ENCODE data around the gene ANKS1B.

Gene ANKS1B

DNA sequence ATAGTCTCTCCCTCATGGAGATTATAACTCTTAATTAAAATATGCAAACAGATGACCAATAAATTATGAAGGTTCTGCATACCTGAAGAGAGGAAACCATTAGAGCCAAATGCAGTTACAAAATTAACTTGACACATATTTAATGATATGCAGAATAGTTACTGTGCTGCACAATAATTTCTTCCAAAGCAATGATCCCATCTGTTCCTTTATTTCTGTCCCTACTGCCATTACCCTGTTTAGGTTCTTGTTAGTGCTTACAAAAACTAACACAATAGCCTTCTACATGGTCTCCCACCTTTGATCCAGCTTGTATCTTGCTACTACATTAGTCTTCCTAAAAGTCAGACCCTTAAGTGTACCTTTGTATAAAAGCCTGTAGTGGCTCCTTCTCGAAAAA is 928.5 kb downstream of the ANKS1B start:
- no peak for DNase-seq (ENCODE audit: low read depth)
- TF ChIP-seq, protein P1, sequence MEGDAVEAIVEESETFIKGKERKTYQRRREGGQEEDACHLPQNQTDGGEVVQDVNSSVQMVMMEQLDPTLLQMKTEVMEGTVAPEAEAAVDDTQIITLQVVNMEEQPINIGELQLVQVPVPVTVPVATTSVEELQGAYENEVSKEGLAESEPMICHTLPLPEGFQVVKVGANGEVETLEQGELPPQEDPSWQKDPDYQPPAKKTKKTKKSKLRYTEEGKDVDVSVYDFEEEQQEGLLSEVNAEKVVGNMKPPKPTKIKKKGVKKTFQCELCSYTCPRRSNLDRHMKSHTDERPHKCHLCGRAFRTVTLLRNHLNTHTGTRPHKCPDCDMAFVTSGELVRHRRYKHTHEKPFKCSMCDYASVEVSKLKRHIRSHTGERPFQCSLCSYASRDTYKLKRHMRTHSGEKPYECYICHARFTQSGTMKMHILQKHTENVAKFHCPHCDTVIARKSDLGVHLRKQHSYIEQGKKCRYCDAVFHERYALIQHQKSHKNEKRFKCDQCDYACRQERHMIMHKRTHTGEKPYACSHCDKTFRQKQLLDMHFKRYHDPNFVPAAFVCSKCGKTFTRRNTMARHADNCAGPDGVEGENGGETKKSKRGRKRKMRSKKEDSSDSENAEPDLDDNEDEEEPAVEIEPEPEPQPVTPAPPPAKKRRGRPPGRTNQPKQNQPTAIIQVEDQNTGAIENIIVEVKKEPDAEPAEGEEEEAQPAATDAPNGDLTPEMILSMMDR (IDR thresholded peaks at IDR 0.05; ENCODE audit: insufficient read depth, low read depth, low read length, missing control alignments), result no peak
- H3K4me3 ChIP-seq (ENCODE audit: low read depth, low read length), result no peak overlapping the region

DNA sequence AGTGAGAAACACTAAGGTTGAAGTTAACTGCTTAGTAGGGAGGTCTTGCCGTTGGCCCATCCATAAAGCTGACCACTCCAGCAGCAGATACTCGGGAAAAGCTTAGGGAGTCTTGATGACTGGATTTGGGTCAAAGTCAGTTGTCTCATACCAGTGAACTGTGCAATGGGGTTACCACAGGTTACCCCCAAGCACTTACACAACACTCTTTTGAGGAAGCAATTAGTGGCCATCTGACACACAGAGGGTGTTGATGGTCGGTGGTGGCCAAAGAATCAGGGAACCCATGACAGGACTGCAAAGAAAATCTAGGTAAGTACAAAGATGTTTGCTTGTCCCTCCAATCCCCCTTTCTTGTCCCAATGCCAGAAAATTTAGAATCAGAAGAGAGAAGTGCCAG is 929.4 kb downstream of the ANKS1B start:
- TF ChIP-seq, protein P1 (IDR thresholded peaks at IDR 0.05; ENCODE audit: insufficient read depth, low read depth, low read length, missing control alignments), result no peak
- no peak overlapping the region for H3K4me3 ChIP-seq (ENCODE audit: low read depth, low read length)
- no peak for DNase-seq (ENCODE audit: low read depth)

DNA sequence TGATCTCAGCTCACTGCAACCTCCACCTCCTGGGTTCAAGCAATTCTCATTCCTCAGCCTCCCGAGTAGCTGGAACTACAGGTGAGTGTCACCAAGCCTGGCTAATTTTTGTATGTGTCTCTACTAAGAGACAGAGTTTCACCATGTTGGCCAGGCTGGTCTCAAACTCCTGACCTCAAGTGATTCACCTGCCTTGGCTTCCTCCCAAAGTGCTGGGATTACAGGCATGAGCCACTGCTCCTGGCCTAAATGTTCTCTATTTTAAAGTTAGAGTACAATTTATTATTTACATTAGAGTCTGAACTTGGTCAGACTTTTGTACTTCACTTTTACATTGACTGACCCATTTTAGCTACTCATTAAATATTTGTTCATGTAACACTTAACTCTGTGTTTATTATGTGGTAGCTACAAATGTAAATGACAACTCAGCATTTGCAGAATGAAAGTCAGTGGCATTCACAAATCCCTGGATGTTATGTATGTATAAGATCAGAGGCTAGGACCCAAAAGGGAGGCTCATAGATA is 930.1 kb downstream of the ANKS1B start:
- DNase-seq (ENCODE audit: low read depth), result no peak
- TF ChIP-seq, protein P1 (IDR thresholded peaks at IDR 0.05; ENCODE audit: insufficient read depth, low read depth, low read length, missing control alignments), result no peak
- H3K4me3 ChIP-seq (ENCODE audit: low read depth, low read length), result no peak overlapping the region

DNA sequence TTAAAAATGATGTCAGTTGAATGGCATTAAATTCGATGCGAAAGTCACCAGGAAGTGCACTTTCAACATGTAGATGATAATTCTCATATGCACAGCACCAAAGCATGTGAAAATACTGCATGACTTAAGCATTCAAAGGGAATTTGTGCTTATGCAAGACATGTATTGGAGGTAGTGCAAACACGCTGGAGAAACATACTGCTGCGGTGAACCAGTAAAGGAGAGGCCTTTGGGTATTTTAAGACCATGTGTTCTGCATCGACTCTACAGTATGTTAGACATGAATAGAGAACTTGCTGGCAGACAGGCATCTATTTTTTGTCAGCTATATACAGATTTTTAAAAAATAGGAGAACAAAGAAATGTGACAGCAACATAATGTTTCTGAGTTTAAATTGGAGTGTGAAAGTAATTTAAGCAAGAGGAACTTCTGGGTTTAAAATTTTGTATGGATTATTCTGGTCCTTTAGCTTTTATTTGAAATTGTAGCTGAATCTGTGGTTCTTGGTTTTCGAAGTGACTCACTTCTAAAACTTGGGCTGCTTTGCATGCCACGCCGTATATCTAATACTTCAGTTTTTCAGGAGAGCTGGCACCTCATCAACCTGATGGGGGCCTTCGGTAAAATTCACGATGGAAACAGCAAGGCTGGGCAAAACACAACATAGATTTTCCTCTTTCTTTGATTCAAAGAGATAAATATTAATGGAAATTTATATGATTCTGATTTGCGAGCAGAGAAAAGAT is 930.9 kb downstream of the ANKS1B start:
- no peak overlapping the region for H3K4me3 ChIP-seq (ENCODE audit: low read depth, low read length)
- TF ChIP-seq, protein P1 (IDR thresholded peaks at IDR 0.05; ENCODE audit: insufficient read depth, low read depth, low read length, missing control alignments), result no peak
- DNase-seq (ENCODE audit: low read depth), result no peak

DNA sequence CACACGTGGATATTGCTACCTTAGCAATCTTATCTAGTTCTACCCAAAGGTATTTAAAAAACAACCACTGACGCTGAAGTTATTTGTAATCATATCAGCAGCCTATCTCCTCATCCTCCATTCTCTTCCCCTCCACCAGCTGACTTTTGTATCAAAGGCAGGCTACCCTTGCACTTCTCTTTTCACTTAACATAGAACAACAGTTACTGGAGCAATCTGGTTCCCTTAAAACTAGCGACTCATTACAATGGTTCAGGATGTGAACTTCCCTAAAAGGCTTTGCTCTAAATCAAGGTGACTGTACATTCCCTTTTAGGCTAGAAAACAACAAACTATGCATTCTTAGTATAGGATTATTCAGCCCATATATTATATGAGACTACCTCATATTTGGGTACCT is 935.0 kb downstream of the ANKS1B start:
- no peak overlapping the region for H3K4me3 ChIP-seq (ENCODE audit: low read depth, low read length)
- no peak for DNase-seq (ENCODE audit: low read depth)
- TF ChIP-seq, protein P1 (IDR thresholded peaks at IDR 0.05; ENCODE audit: insufficient read depth, low read depth, low read length, missing control alignments), result no peak

DNA sequence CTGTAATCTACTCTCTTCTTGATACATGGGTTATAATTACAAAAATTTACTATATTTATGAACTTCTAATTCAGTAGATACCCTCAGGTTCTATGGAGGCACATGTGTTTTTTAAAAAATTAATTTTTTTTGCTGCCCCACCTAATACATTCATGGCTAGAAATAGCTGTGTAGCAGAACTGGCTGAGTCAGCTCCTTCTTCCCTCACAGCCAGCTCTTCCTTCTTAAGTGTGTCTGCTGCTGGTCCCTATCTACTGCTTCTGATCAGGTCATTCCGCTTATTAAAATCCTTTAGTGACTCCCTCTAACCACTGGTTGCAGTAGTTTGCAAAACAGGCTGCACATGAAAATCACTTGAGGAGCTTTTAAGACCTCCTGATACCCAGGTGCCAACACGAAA is 939.6 kb downstream of the ANKS1B start:
- DNase-seq (ENCODE audit: low read depth), result no peak
- no peak overlapping the region for H3K4me3 ChIP-seq (ENCODE audit: low read depth, low read length)
- TF ChIP-seq, protein P1 (IDR thresholded peaks at IDR 0.05; ENCODE audit: insufficient read depth, low read depth, low read length, missing control alignments), result no peak

Measured in GM12865 (cell line).